IPS DF 4.7 (cell line): ENCODE measurements around the gene FAM24B.
"Not testable (repeated sequence)": the region's sequence is repeated elsewhere in the genome, so short reads cannot be mapped to it uniquely, and the experiment has no call there.

Source experiments
- DNase-seq: peaks from one replicate; pipeline ENCODE4 v3.0.0-alpha.2; 2013; ENCODE audit warnings: low spot score; ENCODE audit errors: extremely low read depth

The FAM24B gene

GRCh38 chr10:122859527-122859926 is 19.9 kb downstream of the FAM24B start:
- DNase-seq: no peak

- not testable (repeated sequence) for DNase-seq
Measured at GRCh38 chr10:122858042-122858441, 21.3 kb downstream of the FAM24B start.

DNA sequence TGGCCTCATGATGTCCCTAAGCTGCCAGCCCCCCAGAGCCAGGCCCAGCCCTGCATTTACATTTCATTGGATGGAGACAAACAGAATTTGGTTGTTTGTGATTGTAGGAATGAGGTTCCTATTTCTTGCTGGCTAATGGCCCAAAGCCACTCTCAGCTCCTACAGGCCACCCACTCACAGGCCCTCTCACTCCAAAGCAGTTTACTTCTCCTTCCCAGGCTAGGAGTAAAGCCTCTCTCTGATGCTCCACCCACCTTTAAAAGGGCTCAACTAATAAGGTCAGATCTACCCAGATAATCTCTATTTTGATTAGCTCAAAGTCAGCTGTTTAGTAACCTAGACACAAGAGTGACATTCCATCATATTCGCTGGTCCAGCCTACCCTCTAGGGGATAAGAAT is 22.5 kb downstream of the FAM24B start:
- no peak for DNase-seq

- no peak for DNase-seq
Measured at GRCh38 chr10:122855745-122856144, 23.6 kb downstream of the FAM24B start.

- no peak for DNase-seq
Measured at GRCh38 chr10:122854648-122855047, 24.7 kb downstream of the FAM24B start.

- no peak for DNase-seq
Measured at GRCh38 chr10:122853665-122854313, 25.6 kb downstream of the FAM24B start.

DNA sequence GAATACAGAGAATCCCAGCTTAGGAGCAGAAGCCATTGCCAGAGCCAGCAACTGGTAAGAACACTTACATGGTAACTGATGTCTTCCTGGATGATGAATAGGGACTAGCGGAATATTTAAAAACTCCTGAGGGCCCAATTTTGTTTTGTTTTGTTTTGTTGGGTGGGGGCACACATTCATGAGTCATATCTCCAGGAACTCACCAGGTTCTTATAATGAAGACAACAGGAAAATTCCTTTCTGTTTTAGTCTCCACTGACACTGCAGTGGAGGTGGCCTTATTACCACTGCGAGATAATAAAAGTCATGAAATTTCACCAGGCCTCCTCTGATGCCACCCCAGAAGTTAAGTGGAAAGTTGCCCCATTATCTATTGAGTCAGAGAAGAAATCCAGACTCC is 27.1 kb downstream of the FAM24B start:
- no peak for DNase-seq

DNA sequence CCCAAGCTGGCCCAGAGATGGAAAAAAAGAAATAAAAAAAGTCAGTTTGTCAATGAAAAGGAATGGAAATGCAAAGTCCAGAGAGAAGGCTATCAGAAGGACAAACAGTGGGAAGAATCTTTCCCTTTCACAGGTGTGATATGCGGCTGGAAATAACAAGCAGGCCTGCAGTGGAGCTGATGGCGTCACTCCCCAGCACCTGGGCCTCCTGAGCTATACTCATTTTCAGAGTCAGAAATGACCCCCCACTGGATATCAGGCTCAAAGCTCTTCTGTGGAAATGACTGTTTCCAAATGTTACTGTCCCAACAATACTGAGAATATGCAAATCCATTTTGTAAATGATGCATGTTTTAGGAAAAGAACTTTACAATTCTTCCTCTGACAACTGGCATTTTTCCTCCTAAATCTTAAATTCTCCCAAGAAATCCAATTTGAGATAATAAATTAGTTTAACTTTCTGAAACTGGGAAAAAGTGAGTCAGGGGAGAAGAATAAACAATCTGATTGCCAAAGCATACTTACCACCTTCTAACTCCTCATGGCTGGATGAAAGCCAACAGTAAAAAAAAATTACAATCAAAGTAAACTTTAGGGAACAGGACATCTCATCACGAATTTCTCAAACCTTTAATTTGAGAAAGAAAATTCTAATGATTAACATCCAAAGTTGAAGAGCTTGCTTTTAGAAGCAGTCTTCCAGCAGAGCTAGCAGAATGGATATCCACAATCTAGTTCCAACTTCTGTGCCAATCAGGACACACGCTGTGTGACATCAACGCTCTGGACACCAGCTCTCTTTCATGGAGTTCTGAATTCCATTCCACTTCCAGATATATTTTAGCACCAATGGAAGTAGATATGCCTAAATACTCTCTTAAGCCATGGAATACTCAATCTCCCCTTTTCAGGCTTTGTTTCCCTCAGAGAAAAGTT is 28.4 kb downstream of the FAM24B start:
- DNase-seq: no peak

DNA sequence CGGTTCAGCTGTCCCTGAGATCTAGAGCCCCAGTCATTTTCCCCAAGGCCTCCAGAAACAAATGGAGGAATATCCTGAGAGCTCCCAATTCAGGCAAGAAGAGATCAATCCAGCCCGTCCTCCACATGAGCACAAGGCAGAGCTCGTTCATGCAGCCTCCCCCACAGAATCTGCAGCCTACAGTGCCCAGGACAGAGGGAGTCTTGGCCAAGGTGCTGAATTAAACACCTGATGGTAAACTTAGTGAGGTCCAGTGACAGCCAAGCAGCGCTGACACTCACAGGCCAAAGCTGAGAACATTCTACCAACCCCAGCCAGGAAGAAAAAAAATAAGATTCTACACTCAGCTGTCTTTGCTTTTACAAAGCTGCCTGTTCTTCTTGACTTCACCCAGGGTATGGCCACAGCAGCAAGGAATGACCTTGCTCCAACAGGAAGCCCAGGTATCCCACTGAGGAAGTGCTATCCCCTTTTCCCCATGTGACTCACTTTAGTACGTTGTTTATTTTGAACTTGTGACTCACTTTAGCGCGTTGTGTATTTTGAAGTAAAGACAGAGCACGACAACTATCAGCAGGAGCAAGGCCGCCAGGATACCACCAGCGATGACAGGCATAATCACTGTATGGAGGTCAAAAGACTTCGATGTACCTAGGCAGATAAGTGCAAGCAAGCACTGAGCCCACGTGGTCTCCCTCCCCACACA is 29.3 kb downstream of the FAM24B start:
- DNase-seq: no peak

- DNase-seq: no peak
Measured at GRCh38 chr10:122849090-122849489, 30.3 kb downstream of the FAM24B start.

DNA sequence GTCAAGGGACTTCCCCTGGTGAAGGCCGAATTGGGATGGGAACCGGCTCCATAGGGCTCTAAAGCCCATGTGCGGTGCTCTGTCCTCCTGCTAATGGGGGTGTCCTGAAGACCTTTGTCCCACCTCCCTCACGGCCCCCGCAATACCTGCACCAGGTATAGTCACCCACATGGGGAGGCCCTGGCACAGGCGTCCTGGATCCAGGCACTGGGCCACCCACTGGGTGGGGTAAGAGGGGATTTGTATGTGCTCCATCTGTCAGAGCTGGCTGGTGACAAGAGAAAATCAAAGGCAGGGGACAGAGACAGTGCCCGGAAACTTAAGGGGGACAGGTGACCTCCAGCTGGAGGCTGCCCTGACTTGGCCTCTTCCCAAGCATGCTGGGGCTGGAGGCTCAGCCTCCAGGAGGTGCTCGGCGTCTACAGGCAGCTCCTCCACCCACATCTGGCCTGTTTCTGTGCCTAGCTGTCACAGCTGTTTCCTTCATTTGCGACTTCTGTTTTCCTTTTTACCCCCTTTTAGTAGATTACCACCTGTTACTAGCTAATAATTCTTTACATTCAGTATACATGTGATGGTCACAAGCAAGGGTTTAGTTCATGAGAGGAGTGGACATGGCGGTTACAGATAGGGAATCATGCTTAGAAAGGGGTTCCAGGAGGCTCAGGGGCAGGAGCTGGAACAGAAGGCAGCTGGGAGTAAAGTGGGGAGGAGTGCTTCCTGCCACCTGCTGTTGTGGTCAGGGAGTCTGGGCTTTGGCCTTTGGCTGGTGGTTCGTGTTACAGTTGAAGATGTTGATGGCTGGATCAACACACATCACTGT is 31.4 kb downstream of the FAM24B start:
- no peak for DNase-seq

DNA sequence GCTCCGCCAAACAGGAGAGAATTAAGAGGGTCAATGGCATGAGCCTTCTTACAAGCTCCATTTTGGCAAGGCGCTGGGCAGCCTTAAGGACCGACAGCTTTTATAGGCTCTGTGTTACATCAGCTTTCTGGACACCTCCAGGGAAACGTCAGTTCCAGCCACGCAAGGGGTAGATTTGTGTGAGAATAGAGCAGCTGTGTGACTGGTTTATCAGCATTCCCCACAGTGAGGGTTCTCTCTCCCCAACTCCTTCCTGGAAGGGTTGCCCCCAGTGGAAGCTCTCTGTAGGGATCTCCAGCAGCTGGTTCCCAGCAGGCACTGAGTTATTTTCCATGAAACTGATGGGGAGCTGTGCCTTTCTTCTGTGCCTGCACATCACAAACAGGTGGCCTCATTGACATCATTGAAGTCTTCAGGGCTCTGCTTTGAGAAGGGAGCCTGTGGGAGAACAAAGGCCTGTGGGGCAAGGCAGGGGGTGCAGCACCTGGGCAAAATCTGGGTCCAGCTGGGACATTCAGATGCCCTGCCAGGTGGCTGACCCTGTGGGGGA is 33.5 kb downstream of the FAM24B start, which contains the start of gene CUZD1:
CUZD1 (minus strand) TSS at position 75 of the 550 bp plus-strand sequence; CDS start at position 61, 14 bp downstream.
- peak; percentile 41 for DNase-seq

DNA sequence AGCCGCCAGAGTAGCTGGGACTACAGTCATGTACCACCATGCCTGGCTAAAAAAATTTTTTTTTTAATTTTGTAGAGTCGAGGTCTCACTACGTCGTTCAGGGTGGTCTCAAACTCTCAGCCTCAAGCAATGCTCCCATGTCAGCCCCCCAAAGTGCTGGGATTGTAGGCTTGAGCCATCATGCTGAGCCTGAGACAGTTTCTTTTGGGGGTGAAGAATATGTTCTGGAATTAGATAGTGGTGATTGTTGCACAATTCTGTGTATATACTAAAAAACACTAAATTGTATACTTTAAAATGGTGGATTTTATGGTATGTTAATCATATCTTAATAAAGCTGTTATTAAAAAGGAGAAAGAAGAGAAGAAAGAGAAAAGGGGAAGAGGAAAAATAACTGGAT is 35.2 kb downstream of the FAM24B start:
- no peak for DNase-seq

DNA sequence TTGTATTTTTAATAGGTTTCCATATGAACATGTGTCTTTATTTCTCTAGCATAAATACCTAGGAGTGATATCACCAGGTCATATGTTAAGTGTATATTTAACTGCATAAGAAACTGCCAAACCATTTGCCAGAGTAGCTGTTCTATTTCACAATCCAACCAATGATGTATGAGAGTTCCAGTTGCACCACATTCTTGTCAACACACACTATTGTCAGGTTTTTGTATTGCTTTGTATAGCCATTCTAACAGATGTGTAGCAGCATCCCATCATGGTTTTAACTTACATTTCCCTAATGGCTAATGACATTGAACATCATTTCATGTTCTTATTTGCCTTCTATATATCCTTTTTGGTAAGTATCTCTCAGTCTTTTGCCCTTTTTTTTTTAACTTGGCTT is 37.8 kb downstream of the FAM24B start:
- DNase-seq: no peak

GRCh38 chr10:122839505-122839904 is 39.9 kb downstream of the FAM24B start:
- no peak for DNase-seq

DNA sequence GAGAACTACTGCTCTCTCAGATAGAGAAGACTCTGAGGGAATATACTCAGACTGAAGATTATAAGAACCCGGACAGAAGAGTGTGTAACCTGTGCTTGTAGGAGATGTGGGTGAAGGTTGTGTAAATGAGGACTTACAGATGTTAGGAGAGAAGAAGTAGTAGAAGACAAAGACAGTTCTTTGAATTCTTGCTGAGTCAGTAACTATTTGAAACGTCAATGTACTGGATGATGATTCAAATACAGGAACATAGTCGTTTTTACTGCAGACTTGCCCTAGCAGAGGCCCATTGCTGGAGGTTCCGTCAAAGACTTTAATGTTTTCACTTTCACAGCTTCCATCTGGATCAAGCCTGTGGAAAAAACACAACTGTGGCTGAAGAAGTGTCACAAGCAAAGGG is 40.5 kb downstream of the FAM24B start:
- no peak for DNase-seq

DNA sequence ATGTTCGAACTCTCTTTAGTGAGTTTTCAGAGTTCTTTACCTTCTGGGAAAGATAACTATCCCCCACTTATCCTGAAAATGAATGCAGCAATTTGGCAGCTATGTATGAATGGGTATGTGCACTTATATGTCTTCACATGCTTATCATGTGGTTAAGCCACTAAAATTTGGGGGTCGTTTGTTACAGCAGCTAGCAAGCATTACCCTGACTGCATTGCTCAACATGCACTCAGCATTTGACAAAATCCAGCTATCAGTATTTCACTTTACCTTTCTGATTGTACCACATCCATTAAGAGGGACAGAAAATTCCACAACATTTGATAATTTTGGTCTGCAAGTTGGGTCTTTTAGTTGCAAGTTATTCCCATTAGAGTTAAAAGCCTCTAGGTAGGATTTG is 43.5 kb downstream of the FAM24B start:
- DNase-seq: no peak

GRCh38 chr10:122830965-122831353 is 48.4 kb downstream of the FAM24B start:
- no peak for DNase-seq

DNA sequence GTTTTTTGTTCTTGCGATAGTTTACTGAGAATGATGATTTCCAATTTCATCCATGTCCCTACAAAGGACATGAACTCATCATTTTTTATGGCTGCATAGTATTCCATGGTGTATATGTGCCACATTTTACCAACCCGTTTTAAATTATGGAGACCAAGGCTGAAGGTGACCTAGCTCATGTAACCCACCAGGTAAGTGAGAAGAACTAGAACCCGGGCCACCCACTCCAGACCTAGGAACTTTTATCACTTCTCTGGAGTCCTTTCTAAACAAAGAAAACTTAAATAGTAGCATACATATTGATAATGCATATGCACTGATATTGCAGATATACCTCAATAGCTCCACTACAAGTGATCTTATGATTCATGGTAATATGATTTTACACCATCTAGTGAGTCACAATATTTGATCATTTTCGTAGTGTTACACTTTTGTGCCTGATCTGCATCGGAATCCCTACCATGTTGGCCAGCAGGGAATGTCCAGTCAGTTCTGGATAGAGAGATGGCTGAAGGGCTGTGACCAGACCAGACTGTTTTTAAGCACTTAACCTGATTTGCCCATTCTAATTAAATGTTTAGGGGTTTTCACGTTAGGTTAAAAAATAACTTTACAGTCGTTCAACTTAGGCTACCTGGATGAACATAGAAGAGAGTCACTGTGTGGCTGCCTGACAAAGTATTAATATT is 49.0 kb downstream of the FAM24B start:
- no peak for DNase-seq

- no peak for DNase-seq
Measured at GRCh38 chr10:122829454-122829853, 49.9 kb downstream of the FAM24B start.
